ENCODE measurements around the gene TMEM52.

The TMEM52 gene

GRCh38 chr1:1872329-1872994 is 46.6 kb downstream of the TMEM52 start:
- no peak for DNase-seq (ENCODE audit: low spot score)

DNA sequence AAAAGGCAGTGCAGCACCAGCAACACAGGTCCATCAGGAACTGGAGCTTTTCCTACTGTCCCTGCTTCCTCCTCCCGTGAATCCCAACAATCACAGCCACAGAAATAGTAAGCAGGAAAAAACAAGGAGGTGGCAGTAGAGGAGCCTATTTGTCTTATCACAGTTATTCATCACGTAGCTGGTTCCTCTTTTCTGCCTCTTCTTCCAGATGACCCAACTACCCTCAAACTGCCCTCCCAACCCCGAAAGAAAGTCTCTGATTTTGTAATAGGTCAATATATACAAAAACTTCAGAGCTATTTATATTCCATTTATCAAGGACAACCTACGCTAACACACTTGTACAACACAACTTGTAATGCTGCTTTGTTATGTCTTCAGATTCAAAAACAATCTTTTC is 49.6 kb downstream of the TMEM52 start:
- DNase-seq (ENCODE audit: low spot score) = no peak

All from kidney tubule cell (primary cell).